Right cardiac atrium (tissue), 5 donors: ENCODE data around the gene CALHM5. TPM values are rescaled to one million over a fixed set of nuclear protein-coding genes. Genes with fewer than 3 reads are reported as not detected.
A peak's percentile ranks its signal among the peaks of the same experiment; 100 is the strongest.

Experiments
- ATAC-seq, 2 donors: fragments of 200-7000 bp; cut with Tn5 transposase; one replicate each; pipeline versions ENCODE4 v1.8.0 to v1.9.1; 2020; ENCODE audit warnings: moderate library complexity in 2 of 2, mild to moderate bottlenecking in 1 of 2
- DNase-seq, 3 donors: peaks; one replicate each; pipeline ENCODE4 v3.0.0-alpha.2; 2020
- H3K27ac ChIP-seq: one replicate; pipeline ENCODE4 v1.5.1; 2013; ENCODE audit warnings: mild to moderate bottlenecking, low read length, control low read depth, moderate library complexity
- H3K27me3 ChIP-seq: one replicate; pipeline ENCODE4 v1.6.1; 2013; ENCODE audit not compliant: control insufficient read depth, insufficient read depth
- H3K4me1 ChIP-seq: one replicate; pipeline ENCODE4 v1.6.1; 2013; ENCODE audit warnings: low read length; ENCODE audit not compliant: control insufficient read depth, insufficient read depth
- H3K4me3 ChIP-seq: one replicate; pipeline ENCODE4 v1.5.1; 2013; ENCODE audit warnings: low read length, control low read depth
- H3K9me3 ChIP-seq: one replicate; pipeline ENCODE4 v1.6.1; 2013; ENCODE audit warnings: low read length; ENCODE audit not compliant: control insufficient read depth
- WGBS: extraction: QIAGEN DNeasy Blood & Tissue Kit; methylation state at CpG from one replicate; pipeline ENCODE4 v1.1.7; 2013; 5-methylcytosine and 5-hydroxymethylcytosine counted together
- intact Hi-C, 4 donors: fragments of 100-400 bp; cut with DNase I; formaldehyde crosslinking; loops; one replicate each; pipeline versions ENCODE4 v1.11.0 to v1.14.0; 2022 to 2023
- polyA plus RNA-seq: library from polyadenylated mRNA; stranded (reverse); fragments of 200-250 nt; gene quantifications from one replicate; pipeline ENCODE4 v1.2.3, GENCODE V29; 2013
- total RNA-seq, 4 donors: library from RNA; stranded (reverse); fragmentation: NEBNext Ultra II Directional; extraction: Animal tissue kit (Norgen Biotek cat#: 25700); gene quantifications; one replicate each; pipeline ENCODE4 v1.2.1, GENCODE V29; 2021
- donor health status: healthy with polysubstance abuse.
- donor health status: DM: no; HTN: yes; CAD: no.
- donor health status: DM: no; HTN: no; CAD: no.
- donor health status: DM: no; HTN: yes; CAD: no; lungs with severe emphysema.
- donor health status: DM: yes; HTN: yes; CAD: no.

Gene CALHM5
- total and polyA plus RNA-seq, 5 donors = 1.2 to 2.8 (median 2.4) TPM

DNA sequence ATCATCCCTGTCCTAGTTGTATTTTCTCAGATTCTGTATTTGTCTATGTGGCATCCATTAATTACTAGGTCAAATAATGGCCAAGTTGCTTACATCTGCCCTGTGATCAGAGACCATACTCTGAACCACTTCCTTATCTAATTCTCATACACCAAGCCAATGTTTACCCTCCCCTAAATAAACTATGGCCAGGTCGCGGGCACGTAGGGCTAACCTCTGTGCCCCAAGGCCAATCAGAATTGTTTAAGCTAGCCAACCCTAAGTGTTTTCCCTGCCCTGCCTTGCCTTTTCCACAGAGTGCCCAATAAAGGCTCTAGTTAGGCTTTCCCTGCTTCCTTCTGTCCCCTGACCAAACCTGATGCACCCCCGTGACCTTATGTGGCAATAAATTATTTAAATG, 39.4 kb downstream of the CALHM5 start:
- no peak for ATAC-seq
- 69% methylated on average over 4 of the region's 4 CpGs for WGBS
- intact Hi-C loops = no loop called here

DNA sequence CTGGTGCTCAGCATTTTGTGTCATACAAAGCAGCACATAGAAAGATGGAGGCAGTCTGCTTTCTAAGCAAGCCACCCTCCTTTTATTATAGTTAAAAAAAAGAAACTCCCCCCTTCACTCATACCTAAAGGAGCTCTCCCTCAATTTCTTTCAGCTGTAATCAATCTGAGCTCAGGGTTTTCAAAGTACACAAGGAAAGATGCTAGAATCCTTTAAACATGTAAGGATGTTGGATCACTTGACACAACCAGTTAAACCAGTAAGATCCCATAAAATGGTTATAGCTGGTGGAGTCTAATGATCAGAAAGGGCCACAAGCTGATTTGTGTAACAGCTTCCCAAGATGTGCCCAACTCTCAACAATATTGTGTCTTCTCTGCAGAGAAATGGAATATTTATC, 42.0 kb downstream of the CALHM5 start, which contains the start of gene CALHM4:
CALHM4 (plus strand) TSS at position 301 of the 400 bp plus-strand sequence; CDS start at position 344, 43 bp downstream.
- Histone ChIP-seq H3K4me1 (peaks cover 3% of the 10 kb centered on the region), H3K4me3 (no peak within 1 kb of the TSS), H3K27ac (no peak within 1 kb of the TSS), H3K27me3 (no peaks in the 10 kb centered on the region), H3K9me3 (no peaks in the 10 kb centered on the region)
- DNase-seq (no peak), ATAC-seq (no peak)
- intact Hi-C loops = no loop called here

More for the DNA sequence above, 39.4 kb downstream of the CALHM5 start:
- DNase-seq = no peak
- Histone ChIP-seq H3K27me3 (no peaks in the 10 kb centered on the region), H3K4me3 (no peak overlapping the region), H3K4me1 (no peaks in the 10 kb centered on the region), H3K27ac (no peak overlapping the region), H3K9me3 (no peaks in the 10 kb centered on the region)

DNA sequence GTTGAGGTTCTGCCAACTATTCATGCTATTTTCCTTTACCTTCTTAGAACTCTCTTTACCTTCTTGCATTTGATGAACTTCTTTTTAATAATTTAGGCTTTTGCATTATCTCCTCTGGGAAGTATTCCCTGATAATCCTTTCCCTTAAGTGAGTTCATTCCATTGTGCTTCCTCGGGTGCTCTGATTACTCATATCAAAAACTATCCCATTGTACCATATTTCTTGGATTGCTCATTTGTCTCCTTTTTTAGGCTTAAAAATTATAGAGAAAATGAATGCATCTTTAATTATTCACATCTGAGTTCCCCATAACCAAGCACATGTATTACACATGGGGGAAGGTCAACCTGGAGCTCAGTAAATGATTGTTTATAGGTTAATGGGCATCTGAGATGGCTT, 44.6 kb downstream of the CALHM5 start:
- H3K27ac ChIP-seq = no peak overlapping the region
- DNase-seq (no peak), ATAC-seq (no peak)
- H3K4me3 ChIP-seq = no peak overlapping the region
- H3K4me1 ChIP-seq = peaks cover 3% of the 10 kb centered on the region
- H3K27me3 ChIP-seq = no peaks in the 10 kb centered on the region
- WGBS = 32% methylated on average over 1 of the region's 1 CpG
- intact Hi-C loops = no loop called here
- no peaks in the 10 kb centered on the region for H3K9me3 ChIP-seq

DNA sequence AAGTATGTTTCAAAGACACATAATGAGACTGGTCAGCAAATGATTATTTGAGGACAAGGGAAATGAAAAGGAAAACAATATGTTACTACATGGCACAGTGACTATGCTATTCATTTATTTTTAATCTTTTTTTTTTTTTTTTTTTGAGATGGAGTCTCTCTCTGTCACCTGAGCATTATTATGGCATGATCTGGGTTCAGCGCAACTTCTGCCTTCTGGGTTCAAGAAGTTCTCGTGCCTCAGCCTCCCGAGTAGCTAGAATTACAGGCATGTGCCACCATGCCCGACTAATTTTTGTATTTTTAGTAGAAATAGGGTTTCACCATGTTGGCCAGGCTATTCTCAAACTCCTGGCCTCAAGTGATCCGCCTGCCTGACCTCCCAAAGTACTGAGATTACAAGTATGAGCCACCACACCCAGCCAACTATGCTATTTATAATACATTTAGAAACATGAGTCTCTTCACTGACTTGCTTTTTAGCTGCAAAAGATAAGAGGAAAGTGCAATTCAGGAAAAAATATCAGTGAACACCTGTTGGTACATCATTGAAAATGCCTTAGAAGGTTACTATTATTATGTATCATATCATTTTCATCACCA, 45.5 kb downstream of the CALHM5 start:
- Histone ChIP-seq H3K27me3 (no peaks in the 10 kb centered on the region), H3K4me3 (no peak overlapping the region), H3K27ac (no peak overlapping the region), H3K4me1 (peaks cover 3% of the 10 kb centered on the region), H3K9me3 (no peaks in the 10 kb centered on the region)
- DNase-seq = no peak
- no peak for ATAC-seq
- intact Hi-C loops = no loop called here
- WGBS = 78% methylated on average over 5 of the region's 5 CpGs

DNA sequence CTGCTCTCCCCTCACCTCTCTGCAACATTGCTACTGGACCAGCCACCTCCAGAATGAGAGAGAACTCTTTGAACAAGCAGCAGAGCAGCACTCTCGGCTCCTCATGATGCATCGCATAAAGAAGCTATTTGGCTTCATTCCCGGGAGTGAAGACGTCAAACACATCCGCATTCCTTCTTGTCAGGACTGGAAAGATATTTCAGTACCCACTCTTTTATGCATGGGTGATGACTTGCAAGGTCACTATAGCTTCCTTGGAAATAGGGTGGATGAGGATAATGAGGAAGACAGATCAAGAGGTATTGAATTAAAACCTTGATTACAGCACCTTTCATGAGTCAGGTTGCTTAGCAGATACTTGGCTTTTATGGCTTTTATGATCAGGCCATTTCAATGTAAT, 46.5 kb downstream of the CALHM5 start:
- WGBS = 18% methylated on average over 5 of the region's 5 CpGs
- ATAC-seq = peak; percentile 60 to 80
- no peak overlapping the region for H3K4me3 ChIP-seq
- peak in 1 of 3 donors; percentile 21 for DNase-seq
- peak overlapping the region; percentile 58 for H3K27ac ChIP-seq
- intact Hi-C loops = no loop called here
- peaks cover 3% of the 10 kb centered on the region for H3K4me1 ChIP-seq
- no peaks in the 10 kb centered on the region for H3K9me3 ChIP-seq
- H3K27me3 ChIP-seq = no peaks in the 10 kb centered on the region

DNA sequence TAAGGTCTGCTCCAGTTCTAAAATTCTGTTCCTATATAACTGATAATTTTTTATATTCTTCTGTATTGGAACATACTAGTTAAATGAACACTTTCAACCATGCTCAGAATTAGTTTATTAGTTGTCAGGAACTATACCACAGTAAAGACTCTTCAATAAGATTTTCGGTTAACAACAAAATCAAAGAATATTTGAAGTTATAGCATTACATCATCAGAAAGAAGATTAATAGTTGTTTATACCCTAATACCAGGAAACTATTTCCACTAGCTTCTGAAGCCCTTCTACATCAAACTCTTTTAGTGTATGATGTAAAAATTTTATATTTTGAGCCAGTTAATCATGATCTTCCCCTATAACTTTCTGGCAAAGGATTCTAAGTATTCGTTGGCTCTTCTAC, 48.7 kb downstream of the CALHM5 start:
- no peak overlapping the region for H3K27ac ChIP-seq
- H3K4me1 ChIP-seq = peaks cover 3% of the 10 kb centered on the region
- H3K9me3 ChIP-seq = no peaks in the 10 kb centered on the region
- DNase-seq = no peak
- 90% methylated on average over 2 of the region's 2 CpGs for WGBS
- H3K27me3 ChIP-seq = no peaks in the 10 kb centered on the region
- no peak for ATAC-seq
- intact Hi-C loops = loop anchor here in 2 of 4 donors (10.0 kb wide), 1 partner anchor 285 kb away; the partner anchor contains the start of gene TSPYL1 (in 2 of the 2)
- no peak overlapping the region for H3K4me3 ChIP-seq

DNA sequence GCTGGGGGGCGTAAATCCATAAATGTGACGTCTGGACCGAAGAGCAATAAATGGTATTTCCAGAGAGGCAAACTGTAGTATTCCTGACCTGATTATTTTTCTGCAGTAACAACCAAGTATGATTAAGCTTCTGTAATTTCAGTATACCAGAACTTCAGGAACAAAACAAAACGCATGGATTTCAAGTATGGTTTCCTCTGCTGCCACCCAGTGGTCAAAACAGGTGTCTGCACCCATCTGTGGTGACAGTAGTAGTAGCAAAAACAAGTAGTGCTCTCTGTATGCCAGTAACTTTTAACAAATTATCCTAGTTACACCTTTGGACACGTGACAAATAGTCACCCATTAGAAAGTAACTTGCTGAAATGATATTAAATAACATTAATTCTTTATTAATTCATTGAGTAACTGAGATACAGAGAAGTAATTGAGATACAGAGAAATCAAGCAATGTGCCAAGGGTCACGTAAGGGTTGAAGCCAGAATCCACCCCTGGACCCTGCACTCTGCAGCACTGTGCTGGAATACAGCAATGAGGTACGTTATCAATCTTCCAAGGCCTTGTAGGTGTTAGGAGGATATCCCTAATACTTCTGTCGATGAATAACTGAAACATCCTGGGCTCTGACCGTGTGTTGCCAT, 50.1 kb downstream of the CALHM5 start:
- no peaks in the 10 kb centered on the region for H3K27me3 ChIP-seq
- H3K27ac ChIP-seq = no peak overlapping the region
- H3K4me3 ChIP-seq = no peak overlapping the region
- DNase-seq (peak; percentile 62 to 90 (median 80)), ATAC-seq (peak; percentile 59 to 65)
- intact Hi-C loops = loop anchor here in 2 of 4 donors (10.0 kb wide), 1 partner anchor 287 kb away; the partner anchor contains the start of gene TSPYL1 (in 2 of the 2)
- WGBS = 46% methylated on average over 9 of the region's 9 CpGs
- H3K4me1 ChIP-seq = peaks cover 3% of the 10 kb centered on the region
- H3K9me3 ChIP-seq = no peaks in the 10 kb centered on the region

DNA sequence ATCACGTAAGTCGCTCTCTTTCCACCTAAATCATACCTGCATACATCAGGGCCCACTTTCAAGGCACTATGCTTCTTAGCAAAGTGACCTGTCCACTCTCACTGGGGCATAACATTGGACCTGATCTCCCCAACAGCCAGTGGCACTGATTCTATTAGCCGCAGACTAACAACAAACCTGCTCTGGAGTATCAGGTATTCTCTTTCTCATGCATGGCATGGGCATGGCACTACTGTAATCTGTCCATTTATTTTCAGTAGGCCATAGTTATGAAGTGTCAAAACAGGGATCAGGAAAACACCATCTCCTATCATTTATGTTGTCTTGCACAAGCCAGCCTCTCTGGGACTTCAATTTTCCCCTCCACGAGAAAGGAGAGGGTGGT, 50.6 kb downstream of the CALHM5 start:
- 86% methylated on average over 4 of the region's 4 CpGs for WGBS
- Histone ChIP-seq H3K9me3 (no peaks in the 10 kb centered on the region), H3K27ac (peak overlapping the region; percentile 74), H3K4me1 (peaks cover 3% of the 10 kb centered on the region), H3K4me3 (no peak overlapping the region), H3K27me3 (no peaks in the 10 kb centered on the region)
- intact Hi-C loops = loop anchor here in 2 of 4 donors (10.0 kb wide), 1 partner anchor 287 kb away; the partner anchor contains the start of gene TSPYL1 (in 2 of the 2)
- no peak for ATAC-seq
- DNase-seq = no peak

DNA sequence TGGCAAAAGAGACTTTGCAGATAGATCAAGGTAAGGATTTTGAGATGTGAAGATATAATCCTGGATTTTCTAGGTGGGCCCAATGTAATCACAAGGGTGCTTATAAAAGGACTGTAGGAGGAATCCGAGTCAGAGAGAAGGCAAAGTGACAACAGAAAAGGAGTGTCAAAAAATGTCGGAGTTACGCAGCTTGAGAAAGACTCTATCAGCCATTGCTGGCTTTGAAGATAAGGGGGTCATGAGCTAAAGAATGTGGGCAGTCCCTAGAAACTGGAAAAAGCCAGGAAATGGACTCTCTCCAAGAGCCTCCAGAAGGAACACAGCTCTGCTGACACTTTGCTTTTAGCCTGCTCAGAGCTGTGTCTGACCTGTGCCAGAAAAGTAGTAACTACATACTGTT, 51.2 kb downstream of the CALHM5 start:
- 26% methylated on average over 3 of the region's 3 CpGs for WGBS
- DNase-seq (no peak), ATAC-seq (peak; percentile 71 to 73)
- peaks cover 3% of the 10 kb centered on the region for H3K4me1 ChIP-seq
- no peak overlapping the region for H3K27ac ChIP-seq
- intact Hi-C loops = loop anchor here in 2 of 4 donors (10.0 kb wide), 1 partner anchor 288 kb away; the partner anchor contains the start of gene TSPYL1 (in 2 of the 2)
- H3K9me3 ChIP-seq = no peaks in the 10 kb centered on the region
- no peak overlapping the region for H3K4me3 ChIP-seq
- H3K27me3 ChIP-seq = no peaks in the 10 kb centered on the region

DNA sequence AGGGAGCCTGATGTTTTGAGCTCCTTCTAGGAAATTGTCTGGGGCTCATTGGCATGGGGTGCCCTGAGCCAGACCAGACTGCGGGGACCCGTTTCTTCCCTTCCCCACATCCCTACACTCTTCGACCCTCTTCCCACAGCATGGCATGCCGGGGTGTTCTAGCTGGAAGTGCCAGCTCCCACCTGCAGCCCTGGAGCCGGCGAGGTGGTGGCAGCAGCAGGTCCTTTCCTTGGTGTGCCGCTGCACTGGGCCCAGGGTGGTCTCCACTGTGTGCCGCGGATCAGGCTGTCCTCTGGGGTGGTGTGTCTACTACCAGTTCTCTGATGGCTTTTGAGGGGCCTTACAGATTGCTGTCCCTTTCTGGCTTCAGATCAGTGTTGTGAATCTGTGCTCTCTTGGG, 52.4 kb downstream of the CALHM5 start:
- Histone ChIP-seq H3K27me3 (no peaks in the 10 kb centered on the region), H3K9me3 (no peaks in the 10 kb centered on the region), H3K27ac (no peak overlapping the region), H3K4me3 (no peak overlapping the region), H3K4me1 (no peaks in the 10 kb centered on the region)
- intact Hi-C loops = loop anchor here in 2 of 4 donors (10.0 kb wide), 1 partner anchor 289 kb away; the partner anchor contains the start of gene TSPYL1 (in 2 of the 2)
- 94% methylated on average over 9 of the region's 9 CpGs for WGBS
- ATAC-seq = no peak
- peak in 1 of 3 donors; percentile 39 for DNase-seq

DNA sequence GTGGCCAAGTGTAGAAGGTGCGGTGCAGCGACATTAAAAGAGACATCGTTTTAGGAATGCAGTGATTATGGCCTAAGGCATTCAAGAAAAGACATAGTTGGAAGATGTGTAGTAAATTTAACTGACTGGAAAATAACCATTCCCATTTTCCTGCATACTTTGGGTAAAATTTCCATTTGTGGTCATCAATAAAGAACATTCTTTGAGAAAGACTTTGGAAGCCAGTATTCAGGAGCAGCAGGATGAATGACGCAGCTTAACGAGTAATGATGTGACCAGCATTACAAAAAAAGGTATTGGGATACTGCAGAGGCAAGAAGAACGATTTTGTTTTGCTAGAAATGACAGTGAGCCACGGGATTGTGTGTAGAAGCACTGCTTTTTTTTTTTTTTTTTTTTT, 52.9 kb downstream of the CALHM5 start:
- Histone ChIP-seq H3K9me3 (no peaks in the 10 kb centered on the region), H3K4me3 (no peak overlapping the region), H3K27me3 (no peaks in the 10 kb centered on the region), H3K4me1 (no peaks in the 10 kb centered on the region), H3K27ac (no peak overlapping the region)
- intact Hi-C loops = loop anchor here in 2 of 4 donors (10.0 kb wide), 1 partner anchor 290 kb away; the partner anchor contains the start of gene TSPYL1 (in 2 of the 2)
- DNase-seq (no peak), ATAC-seq (no peak)
- WGBS = 79% methylated on average over 7 of the region's 7 CpGs
